ENCODE measurements around the gene IER3.
"Not testable (repeated sequence)": the region's sequence is repeated elsewhere in the genome, so short reads cannot be mapped to it uniquely, and the experiment has no call there.

Gene IER3

GRCh38 chr6:30722280-30723112 is 21.9 kb downstream of the IER3 start:
- peak; percentile 87 for DNase-seq

DNA sequence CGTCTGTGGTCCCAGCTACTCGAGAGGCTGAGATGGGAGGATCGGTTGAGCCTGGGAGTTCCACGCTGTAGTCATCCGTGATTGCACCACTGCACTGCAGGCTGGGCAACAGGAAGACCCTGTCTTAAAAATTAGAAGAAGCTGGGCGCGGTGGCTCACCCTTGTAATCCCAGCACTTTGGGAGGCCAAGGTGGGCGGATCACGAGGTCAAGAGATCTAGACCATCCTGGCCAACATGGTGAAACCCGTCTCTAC is 22.4 kb downstream of the IER3 start:
- not testable (repeated sequence) for DNase-seq

DNA sequence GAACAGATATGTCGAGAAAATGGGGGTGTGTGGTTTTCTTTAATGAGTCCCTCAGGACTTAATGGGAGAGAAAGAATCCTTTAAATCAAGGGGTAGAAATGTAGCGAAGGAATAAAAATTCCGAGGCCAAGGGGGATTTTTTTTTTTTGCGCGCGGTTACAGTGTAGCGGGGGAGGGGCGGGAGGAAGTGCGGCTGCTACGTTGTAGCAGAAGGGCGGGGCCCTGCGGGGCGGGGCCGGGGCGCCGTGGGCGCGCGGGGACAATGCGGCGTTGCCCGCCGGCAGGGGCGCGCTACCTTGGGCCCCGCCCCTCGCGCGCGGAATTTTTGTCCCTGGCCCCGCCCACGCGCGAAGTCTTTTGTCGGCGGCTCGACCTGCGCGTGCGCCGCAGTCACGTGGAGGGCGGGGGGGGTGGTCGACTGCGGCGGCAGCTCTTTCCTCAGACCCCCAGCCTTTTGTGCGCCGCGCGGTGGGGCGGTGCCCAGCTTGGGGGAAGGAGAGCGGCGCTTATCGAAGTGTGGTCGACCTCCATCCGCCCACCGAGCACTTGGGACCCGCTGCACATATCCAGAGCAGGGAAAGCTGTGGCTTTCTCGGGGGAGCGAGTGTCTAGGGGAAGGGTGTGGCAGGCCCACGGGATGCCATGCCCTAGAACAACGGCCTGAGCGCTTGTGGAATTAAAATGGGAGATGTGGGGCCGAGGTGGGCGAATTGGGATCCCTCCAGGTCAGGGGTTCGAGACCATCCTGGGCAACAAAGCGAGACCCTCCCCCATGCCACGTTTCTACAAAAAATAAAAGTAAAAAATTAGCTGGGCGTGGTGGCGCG is 22.9 kb downstream of the IER3 start:
- peak; percentile 94 for DNase-seq

- DNase-seq = peak; percentile 29
Observed at GRCh38 chr6:30720738-30721197, 23.6 kb downstream of the IER3 start.

- DNase-seq = peak; percentile 91
Observed at GRCh38 chr6:30719791-30720737, 24.3 kb downstream of the IER3 start, which contains the start of gene TUBB. Gene TUBB, plus strand, starts transcription at chr6:30720352. Its CDS starts 155 bp downstream, at chr6:30720507.

DNA sequence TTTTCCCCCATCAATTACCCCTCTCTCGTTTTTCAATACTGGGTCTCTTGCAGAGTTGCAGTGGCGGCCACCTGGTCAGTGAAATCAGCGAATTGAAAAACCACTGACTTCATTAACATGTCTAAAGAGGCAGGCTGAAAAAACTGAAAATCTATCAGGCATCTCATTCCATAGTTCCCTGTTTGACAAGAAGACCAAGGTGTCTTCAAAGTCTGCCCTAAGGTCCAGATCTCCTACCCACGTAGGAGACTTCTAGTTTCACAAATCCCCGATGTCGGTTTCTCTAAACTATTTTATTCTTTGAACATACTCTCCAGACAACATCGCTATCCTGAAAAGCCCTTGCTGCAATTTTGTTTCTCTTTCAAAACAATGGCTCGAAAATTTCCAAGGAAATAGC is 25.0 kb downstream of the IER3 start:
- no peak for DNase-seq

DNA sequence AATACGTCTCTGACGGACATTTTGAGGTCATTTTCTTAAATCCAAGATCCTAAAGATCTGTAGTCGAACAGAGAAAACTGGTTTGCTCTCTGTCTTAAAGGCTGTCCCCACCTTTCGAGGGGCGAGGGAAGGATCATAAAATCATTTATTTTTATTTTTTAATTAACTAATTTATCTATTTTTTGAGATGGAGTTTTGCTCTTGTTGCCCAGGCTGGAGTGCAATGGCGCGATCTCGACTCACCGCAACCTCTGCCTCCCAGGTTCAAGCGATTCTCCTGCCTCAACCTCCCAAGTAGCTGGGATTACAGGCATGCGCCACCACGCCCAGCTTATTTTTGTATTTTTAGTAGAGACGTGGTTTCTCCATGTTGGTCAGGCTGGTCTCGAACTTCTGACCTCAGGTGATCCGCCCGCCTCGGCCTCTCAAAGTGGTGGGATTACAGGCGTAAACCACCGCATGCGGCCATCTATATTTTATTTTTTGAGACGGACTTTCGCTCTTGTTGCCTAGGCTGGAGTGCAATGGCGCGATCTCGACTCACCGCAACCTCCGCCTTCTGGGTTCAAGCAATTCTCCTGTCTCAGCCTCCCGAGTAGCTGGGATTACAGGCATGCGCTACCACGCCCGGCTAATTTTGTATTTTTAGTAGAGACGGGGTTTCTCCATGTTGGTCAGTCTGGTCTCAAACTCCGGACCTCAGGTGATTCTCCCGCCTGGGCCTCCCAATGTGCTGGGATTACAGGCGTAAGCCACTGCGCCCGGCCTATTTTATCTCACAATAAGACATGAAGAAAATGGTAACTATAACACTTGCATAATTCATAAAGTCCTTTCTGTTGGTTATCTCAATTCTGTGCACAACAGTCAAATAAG is 26.3 kb downstream of the IER3 start:
- not testable (repeated sequence) for DNase-seq

GRCh38 chr6:30717129-30717844 is 27.1 kb downstream of the IER3 start, which contains the start of gene MDC1:
Gene MDC1, minus strand, starts transcription at chr6:30717281. Its CDS starts 2,106 bp downstream, at chr6:30715175.
- peak; percentile 96 for DNase-seq

DNA sequence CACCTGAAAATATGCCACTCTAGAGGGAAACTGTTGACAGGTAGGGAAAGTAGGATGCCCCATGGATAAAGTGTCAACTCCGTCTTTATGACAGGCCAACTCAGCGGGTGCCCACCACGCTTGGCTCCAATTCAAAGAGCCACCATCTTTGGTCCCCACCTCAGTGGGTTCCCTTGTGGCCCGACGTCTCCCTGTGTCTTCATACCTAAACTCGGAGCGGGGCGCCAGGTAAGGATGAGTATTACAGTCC is 27.5 kb downstream of the IER3 start:
- DNase-seq = no peak

DNA sequence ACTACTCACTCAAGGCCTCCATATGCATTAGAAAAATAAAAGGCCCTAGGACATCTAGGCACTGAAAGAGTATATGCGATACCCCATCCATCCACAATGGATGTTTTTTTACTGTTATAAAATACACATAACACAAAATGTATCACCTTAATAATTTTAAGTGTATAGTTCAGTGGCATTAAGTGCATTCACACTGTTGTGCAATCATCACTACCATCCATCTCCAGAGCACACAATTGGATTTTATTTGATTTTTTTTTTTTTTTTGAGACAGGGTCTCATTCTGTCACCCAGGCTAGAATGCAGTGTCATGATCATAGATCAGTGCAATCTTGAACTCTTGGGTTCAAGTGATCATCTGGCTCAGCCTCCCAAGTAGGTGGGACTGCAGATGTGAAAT is 30.1 kb downstream of the IER3 start:
- DNase-seq = no peak

- no peak for DNase-seq
Observed at GRCh38 chr6:30712441-30712945, 31.9 kb downstream of the IER3 start.

DNA sequence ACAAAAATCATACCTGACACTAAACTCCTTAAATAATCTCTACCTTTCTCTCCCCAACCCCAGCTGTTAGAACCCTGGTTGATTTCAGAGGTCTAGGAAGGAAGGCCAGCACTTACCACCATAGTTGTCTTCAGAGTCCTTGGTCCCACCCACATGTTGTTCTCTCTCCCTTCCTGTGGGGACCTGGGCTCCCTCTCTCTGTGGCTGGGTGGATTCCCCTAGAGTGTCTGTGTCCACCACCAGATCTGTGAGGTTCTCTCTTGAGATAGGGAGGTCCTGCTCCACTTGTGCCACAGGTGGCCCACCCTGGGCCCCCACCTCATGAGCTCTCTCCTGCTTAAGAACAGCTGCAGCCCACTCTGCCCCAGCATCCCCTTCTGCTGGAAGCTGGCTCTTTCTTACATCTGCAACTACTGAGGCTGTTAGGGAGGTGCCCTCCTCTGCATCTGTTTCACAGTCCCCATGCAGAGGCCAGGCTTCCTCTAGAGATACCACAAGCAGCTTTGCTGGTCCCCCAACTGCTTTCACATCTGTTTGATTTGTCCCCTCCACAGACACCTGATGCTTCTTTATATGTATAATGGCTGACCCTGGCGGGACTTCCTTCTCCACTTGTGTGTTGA is 32.5 kb downstream of the IER3 start:
- no peak for DNase-seq

- no peak for DNase-seq
Observed at GRCh38 chr6:30709101-30709868, 35.1 kb downstream of the IER3 start.

GRCh38 chr6:30707281-30707850 is 37.0 kb downstream of the IER3 start:
- DNase-seq = no peak

- no peak for DNase-seq
Observed at GRCh38 chr6:30705620-30706019, 38.7 kb downstream of the IER3 start.

DNA sequence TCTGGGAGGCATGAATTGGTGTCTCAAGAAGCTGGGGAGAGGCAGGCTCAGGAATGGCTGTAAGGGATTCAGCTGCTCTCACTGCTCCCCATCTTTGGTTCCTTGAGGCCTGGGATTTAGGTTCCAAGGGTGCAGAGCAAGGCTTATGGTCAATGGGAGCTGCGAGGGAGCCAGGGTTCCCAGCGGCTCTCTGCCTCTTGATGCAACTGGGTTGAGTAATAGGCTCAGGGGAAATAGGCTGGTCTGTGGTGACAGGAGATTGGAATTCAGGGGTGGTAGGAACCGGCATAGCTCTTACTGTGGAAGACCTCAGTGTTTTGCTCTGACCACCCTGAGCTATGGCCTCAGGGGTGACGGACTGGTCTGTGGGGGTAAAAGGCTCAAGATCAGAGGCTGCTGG is 40.5 kb downstream of the IER3 start:
- no peak for DNase-seq

DNA sequence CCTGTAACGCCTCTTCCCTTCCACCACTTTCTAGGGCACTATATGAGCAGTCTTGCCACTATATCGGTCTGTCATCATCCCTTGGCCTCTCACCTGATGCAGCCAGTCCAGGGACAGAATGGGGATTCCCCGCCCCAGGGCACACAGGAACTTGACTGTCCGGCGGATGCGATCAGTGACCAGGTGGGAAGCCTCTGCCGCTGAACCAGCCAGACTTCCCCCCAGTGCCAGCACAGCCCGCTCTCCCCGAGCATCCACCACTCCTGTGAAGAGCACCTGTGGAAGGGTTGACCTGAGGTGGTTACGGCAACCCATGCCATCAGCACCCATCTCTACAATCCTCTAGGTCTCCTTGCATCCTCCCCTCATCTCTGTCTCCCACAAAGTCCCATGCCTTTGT is 41.3 kb downstream of the IER3 start:
- DNase-seq = no peak

DNA sequence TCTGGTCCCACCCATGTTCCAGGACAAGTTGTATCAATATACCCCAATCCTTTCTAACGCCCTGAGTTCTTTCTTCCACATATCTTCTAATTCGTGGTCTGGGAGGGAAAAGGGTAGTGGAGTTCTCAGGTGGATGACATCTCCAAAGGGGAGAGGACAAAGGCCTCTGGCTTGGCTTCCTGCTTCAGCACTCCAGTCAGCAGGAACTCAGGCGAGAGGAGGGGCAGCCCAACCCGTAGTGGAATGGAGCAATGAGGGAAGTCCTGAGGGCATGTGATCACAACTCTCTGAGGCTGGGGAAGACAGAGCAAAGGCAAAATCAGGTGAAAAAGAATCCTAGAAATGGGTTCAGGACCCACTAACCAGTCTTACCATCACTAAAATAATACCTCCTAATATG is 44.0 kb downstream of the IER3 start:
- no peak for DNase-seq

DNA sequence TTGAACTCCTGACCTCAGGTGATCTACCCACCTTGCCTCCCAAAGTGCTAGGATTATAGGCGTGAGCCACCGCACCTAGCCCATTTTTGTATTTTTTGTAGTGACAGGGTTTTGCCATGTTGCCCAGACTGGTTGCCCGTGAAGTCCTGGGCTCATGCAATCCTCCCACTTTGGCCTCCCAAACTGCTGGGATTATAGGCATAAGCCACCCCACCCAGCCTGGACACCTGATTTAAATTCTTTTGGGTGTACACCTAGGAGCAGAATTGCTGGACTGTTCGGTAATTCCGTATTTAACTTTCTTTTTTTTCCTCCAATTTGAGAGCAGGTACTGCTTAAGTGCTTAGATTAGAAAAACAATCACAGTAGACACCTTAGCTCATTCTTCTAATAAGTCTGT is 47.9 kb downstream of the IER3 start:
- DNase-seq = no peak

Measured in T-helper 9 cell (primary cell).